NT2/D1 (cell line): ENCODE data around the gene RIOX2.

Experiments used
- DNase-seq: peaks from one replicate; pipeline ENCODE4 v3.0.0-alpha.2; 2011; ENCODE audit warnings: low read depth, low spot score
- H3K27me3 ChIP-seq: 2 replicates; pipeline ENCODE4 v1.6.0; 2011; ENCODE audit warnings: mild to moderate bottlenecking; ENCODE audit not compliant: insufficient read length, insufficient read depth
- H3K36me3 ChIP-seq: 2 replicates; pipeline ENCODE4 v1.6.1; 2011; ENCODE audit warnings: mild to moderate bottlenecking, low read length, mixed read lengths; ENCODE audit not compliant: insufficient read depth, insufficient read length
- H3K4me1 ChIP-seq: 2 replicates; pipeline ENCODE4 v1.5.1; 2011; ENCODE audit not compliant: insufficient read depth, insufficient read length
- H3K4me3 ChIP-seq: 2 replicates; pipeline ENCODE4 v1.5.1; 2011; ENCODE audit warnings: low read depth; ENCODE audit not compliant: insufficient read length
- H3K9ac ChIP-seq: 2 replicates; pipeline ENCODE4 v1.6.0; 2011; ENCODE audit warnings: low read depth; ENCODE audit not compliant: insufficient read length
- H3K9me3 ChIP-seq: 2 replicates; pipeline ENCODE4 v1.5.1; 2011; ENCODE audit warnings: mild to moderate bottlenecking, low read length; ENCODE audit not compliant: insufficient read depth
- SUZ12 ChIP-seq: IDR thresholded peaks from 2 replicates; pipeline ENCODE4 v1.6.1; 2011; ENCODE audit not compliant: insufficient read length, insufficient read depth; ENCODE audit errors: extremely low read depth
- YY1 ChIP-seq: IDR thresholded peaks from 2 replicates; pipeline ENCODE4 v1.6.1; 2011; ENCODE audit not compliant: insufficient read length, insufficient read depth
- ZNF274 ChIP-seq: IDR thresholded peaks from 2 replicates; pipeline ENCODE4 v1.6.1; 2011; ENCODE audit warnings: mild to moderate bottlenecking, low read depth, low read length

Gene RIOX2

GRCh38 chr3:97901313-97902248, 70.7 kb downstream of the RIOX2 start:
- Histone ChIP-seq H3K4me1 (no peaks in the 10 kb centered on the region), H3K9ac (no peak overlapping the region), H3K4me3 (no peak overlapping the region), H3K9me3 (no peaks in the 10 kb centered on the region), H3K27me3 (no peaks in the 10 kb centered on the region), H3K36me3 (peaks cover 2% of the 10 kb centered on the region)
- TF ChIP-seq SUZ12 (no peak), YY1 (no peak), ZNF274 (no peak)
- DNase-seq, result no peak

GRCh38 chr3:97899331-97899730, 72.9 kb downstream of the RIOX2 start:
- DNase-seq, result no peak
- Histone ChIP-seq H3K36me3 (peaks cover 2% of the 10 kb centered on the region), H3K9me3 (no peaks in the 10 kb centered on the region), H3K9ac (no peak overlapping the region), H3K4me3 (no peak overlapping the region), H3K4me1 (no peaks in the 10 kb centered on the region), H3K27me3 (no peaks in the 10 kb centered on the region)
- TF ChIP-seq YY1 (no peak), SUZ12 (no peak), ZNF274 (no peak)

GRCh38 chr3:97896547-97896946, 75.7 kb downstream of the RIOX2 start:
- Histone ChIP-seq H3K9me3 (no peaks in the 10 kb centered on the region), H3K27me3 (no peaks in the 10 kb centered on the region), H3K36me3 (peaks cover 2% of the 10 kb centered on the region), H3K4me1 (no peaks in the 10 kb centered on the region), H3K4me3 (no peak overlapping the region), H3K9ac (no peak overlapping the region)
- no peak for DNase-seq
- TF ChIP-seq SUZ12 (no peak), ZNF274 (no peak), YY1 (no peak)

GRCh38 chr3:97896129-97896528, 76.1 kb downstream of the RIOX2 start:
- no peaks in the 10 kb centered on the region for H3K4me1 ChIP-seq
- no peak overlapping the region for H3K9ac ChIP-seq
- H3K4me3 ChIP-seq, result no peak overlapping the region
- TF ChIP-seq SUZ12, result no peak
- TF ChIP-seq ZNF274, result no peak
- TF ChIP-seq YY1, result no peak
- H3K27me3 ChIP-seq, result no peaks in the 10 kb centered on the region
- DNase-seq, result no peak
- no peaks in the 10 kb centered on the region for H3K9me3 ChIP-seq
- H3K36me3 ChIP-seq, result peaks cover 2% of the 10 kb centered on the region

GRCh38 chr3:97895216-97895615, 77.0 kb downstream of the RIOX2 start:
- Histone ChIP-seq H3K27me3 (no peaks in the 10 kb centered on the region), H3K9ac (no peak overlapping the region), H3K9me3 (no peaks in the 10 kb centered on the region), H3K36me3 (peaks cover 2% of the 10 kb centered on the region), H3K4me1 (no peaks in the 10 kb centered on the region), H3K4me3 (no peak overlapping the region)
- no peak for TF ChIP-seq YY1
- no peak for TF ChIP-seq ZNF274
- TF ChIP-seq SUZ12, result no peak
- no peak for DNase-seq

- no peak overlapping the region for H3K9ac ChIP-seq
- H3K4me1 ChIP-seq, result no peaks in the 10 kb centered on the region
- H3K27me3 ChIP-seq, result no peaks in the 10 kb centered on the region
- H3K36me3 ChIP-seq, result peaks cover 11% of the 10 kb centered on the region
- H3K4me3 ChIP-seq, result no peak overlapping the region
- no peak for DNase-seq
- TF ChIP-seq SUZ12 (no peak), YY1 (no peak), ZNF274 (no peak)
- no peaks in the 10 kb centered on the region for H3K9me3 ChIP-seq
These were observed 79.4 kb downstream of the RIOX2 start for GRCh38 chr3:97892852-97893251.
